GM13977 (cell line): ENCODE results near the gene ALG14.

Source experiments
- DNase-seq: peaks from one replicate; pipeline ENCODE4 v3.0.0; 2012; ENCODE audit warnings: low spot score
- in situ Hi-C: fragments of 300-500 bp; cut with MboI; formaldehyde crosslinking; loops from one replicate; pipeline ENCODE4 v1.12.0; 2022; ENCODE audit warnings: low sequenced_read_pairs, low pct_unique_long_range_greater_than_20kb, mixed read lengths, inconsistent platforms; ENCODE audit not compliant: unreplicated experiment
- TF ChIP-seq, protein P1 (sequence below): IDR thresholded peaks from 2 replicates; pipeline ENCODE4 v1.5.1; 2012; ENCODE audit warnings: mild to moderate bottlenecking, control low read depth; ENCODE audit not compliant: insufficient read depth; ENCODE audit errors: extremely low read depth, missing control alignments

Gene ALG14

DNA sequence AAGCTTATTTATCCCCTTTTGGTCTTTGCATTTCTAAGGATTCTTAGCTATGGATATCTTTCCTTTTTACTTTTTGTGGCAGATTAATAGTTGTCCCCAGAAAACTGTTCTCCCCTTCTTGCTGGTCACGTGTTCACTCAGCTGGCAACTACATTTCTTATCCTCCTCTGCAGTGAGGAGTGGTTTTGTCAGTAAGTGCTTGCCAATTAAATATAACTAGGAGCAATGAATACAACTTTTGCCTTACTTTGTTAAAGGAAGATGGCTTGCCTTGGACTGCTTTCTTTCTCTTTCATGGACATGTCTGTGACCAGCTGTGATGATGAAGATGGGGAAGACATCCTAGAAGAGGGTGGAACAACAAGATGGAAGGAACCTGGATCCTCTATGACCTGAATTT lies 15.6 kb upstream of the ALG14 start:
- TF ChIP-seq, protein P1, sequence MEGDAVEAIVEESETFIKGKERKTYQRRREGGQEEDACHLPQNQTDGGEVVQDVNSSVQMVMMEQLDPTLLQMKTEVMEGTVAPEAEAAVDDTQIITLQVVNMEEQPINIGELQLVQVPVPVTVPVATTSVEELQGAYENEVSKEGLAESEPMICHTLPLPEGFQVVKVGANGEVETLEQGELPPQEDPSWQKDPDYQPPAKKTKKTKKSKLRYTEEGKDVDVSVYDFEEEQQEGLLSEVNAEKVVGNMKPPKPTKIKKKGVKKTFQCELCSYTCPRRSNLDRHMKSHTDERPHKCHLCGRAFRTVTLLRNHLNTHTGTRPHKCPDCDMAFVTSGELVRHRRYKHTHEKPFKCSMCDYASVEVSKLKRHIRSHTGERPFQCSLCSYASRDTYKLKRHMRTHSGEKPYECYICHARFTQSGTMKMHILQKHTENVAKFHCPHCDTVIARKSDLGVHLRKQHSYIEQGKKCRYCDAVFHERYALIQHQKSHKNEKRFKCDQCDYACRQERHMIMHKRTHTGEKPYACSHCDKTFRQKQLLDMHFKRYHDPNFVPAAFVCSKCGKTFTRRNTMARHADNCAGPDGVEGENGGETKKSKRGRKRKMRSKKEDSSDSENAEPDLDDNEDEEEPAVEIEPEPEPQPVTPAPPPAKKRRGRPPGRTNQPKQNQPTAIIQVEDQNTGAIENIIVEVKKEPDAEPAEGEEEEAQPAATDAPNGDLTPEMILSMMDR: no peak
- no peak for DNase-seq
- in situ Hi-C loops: loop anchor here (10.0 kb wide), 1 partner anchor 146 kb away; the partner anchor contains the start of gene RWDD3

DNA sequence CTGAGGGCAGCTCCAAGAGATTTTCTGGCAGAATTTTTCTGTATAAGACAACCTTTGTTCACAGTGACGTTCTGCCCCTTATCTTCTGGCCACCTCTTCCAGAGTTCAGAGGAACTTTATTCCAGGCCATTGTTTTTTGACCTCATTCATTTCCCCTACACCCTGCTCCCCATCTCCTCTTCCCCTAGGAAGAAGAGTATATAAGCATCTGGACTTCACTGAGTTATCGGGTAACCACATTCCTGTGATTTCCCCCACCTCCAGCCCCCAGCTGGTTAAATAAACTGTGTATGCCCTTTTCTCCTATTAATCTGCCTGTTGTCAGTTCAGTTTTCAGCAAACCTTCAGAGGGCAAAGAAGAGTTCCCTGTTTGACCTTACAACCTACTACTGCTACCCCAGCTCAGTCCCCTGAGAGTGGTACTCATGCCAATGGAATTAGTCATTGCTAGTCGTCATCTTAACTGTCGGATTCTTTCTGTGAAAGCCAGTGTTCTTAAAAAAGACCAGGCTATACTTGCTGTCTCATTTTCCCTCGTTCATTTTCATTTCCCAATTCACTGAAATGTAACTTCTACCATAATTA lies 14.3 kb upstream of the ALG14 start:
- TF ChIP-seq, protein P1: no peak
- in situ Hi-C loops: loop anchor here (10.0 kb wide), 1 partner anchor 148 kb away; the partner anchor contains the start of gene RWDD3
- DNase-seq: no peak

DNA sequence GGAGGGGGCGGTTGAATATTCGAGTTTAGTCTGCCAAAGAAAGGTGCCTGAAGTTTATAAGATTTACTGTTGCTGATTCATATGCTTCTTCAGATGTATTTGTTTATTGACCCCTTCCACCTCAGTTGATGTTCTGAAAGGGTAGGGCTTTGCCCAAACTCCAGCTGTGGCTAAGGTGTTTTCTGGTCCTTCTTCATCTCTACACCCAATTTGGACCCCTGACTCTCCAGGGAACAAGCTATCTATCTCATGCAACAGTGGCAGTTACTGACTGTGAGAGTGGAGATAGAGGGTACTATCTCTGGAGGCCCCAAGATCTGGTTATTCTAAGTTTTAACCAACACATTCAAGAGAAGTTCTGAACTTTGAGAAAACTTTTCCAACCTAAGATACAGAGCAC lies 12.6 kb upstream of the ALG14 start:
- TF ChIP-seq, protein P1: no peak
- no peak for DNase-seq
- in situ Hi-C loops: loop anchor here (10.0 kb wide), 1 partner anchor 149 kb away; the partner anchor contains the start of gene RWDD3

DNA sequence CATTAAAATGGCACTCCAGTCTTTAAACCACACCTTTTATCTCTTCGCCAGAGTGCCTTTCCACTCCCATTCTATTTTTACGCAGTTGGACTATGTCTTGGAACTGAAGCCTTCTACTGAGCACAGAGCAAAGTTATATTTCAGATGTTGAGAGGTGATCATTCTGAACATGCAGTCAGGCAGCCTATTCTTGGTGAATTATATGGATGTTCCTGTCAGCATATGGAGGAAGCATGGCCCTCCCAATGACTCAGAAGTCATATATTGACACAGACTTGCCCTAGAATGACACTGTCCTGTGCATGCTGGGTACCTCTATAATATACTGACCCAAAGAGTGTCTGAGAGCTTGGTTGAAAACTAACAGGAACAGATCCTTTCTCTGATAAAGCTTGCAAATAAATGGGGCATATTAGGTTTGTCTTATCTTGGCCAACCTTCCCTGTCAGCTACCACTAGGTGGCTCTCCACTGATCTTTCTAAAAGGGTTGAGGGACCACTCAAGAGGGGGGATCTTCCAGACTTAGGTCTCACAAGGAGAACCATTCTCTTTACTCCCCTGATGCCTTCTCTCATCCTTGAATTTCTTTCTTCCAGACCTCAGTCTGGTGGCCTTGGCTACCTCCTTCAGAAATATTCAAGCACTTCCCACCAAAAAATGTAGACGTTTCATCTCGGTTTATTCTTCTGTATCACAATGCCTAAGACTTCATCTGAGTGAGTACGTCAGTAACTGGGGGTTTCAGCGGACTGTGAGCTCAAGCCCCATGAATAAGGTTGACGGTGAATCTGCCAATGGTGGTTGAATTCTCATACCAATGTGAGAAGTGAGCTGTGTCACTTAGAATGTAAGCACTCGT lies 11.8 kb upstream of the ALG14 start:
- DNase-seq: peak; percentile 74
- TF ChIP-seq, protein P1: peak; percentile 79
- in situ Hi-C loops: loop anchor here (10.0 kb wide), 1 partner anchor 150 kb away; the partner anchor contains the start of gene RWDD3

DNA sequence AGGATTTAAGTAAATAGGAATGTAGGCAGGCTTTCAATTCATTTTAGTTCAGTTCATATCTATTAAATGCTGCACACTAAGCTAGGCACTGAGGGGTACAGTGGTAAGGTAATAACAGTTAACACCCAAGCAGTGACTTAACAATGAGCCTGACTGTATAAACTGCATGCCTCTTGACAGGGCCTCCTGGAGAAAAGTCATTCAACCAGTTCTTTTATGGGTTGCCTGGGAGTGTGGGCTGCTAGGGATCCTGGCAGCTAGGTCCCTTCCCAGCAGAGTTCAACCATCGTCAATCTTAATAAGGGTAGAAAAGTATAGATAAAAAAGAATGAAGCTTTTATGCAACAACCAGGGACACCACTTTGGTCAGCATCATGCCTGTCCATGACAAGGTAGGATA lies 8.1 kb upstream of the ALG14 start:
- in situ Hi-C loops: loop anchor here (10.0 kb wide), 1 partner anchor 154 kb away; the partner anchor contains the start of gene RWDD3
- TF ChIP-seq, protein P1: no peak

DNA sequence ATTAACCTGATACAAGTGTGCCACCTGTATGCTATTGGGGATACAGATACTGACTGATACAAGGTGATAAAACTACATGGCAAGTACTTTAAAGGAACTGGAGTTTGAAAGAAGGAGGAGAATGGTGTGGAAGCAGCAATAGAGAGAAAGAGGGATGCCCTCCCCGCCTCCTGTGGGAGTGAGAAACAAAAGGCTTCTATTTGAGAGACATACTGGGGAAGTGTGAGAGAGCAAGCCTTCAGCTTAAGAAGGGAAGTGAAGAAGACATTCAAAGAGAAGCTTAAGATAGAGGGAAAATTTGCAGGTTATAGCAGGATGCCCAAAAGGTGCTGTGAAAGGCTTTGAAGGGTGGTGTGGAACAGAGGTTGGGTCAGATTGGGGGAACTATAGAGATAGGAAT lies 7.7 kb upstream of the ALG14 start:
- TF ChIP-seq, protein P1: no peak
- in situ Hi-C loops: loop anchor here (10.0 kb wide), 1 partner anchor 154 kb away; the partner anchor contains the start of gene RWDD3

More for the DNA sequence above, 8.1 kb upstream of the ALG14 start:
- DNase-seq: no peak

More for the DNA sequence above, 7.7 kb upstream of the ALG14 start:
- DNase-seq: no peak
